Activated CD8-positive, alpha-beta memory T cell treated with anti-CD3 and anti-CD28 coated beads for 36 hours (primary cell): ENCODE measurements around the gene LTO1. TPM values are rescaled to one million over a fixed set of nuclear protein-coding genes. Genes with fewer than 3 reads are reported as not detected.
"Not testable (repeated sequence)": the region's sequence is repeated elsewhere in the genome, so short reads cannot be mapped to it uniquely, and the experiment has no call there.

Source experiments
- CTCF ChIA-PET: fragments of 350-600 bp; sonication (Branson Sonifier 250); formaldehyde crosslinking; loops from one replicate; lab custom pipeline; 2021; ENCODE audit warnings: antibody characterized with exemption; lab: Charles Lee
- POLR2A ChIA-PET: fragments of 350-600 bp; sonication (Branson Sonifier 250); formaldehyde crosslinking; loops from one replicate; lab custom pipeline; 2021; ENCODE audit warnings: antibody characterized with exemption; lab: Charles Lee
- total RNA-seq, 2 experiments: library from RNA; stranded (reverse); gene quantifications; one replicate each; pipeline ENCODE4 v1.2.3, GENCODE V29; 2021

LTO1 gene
- total RNA-seq, 2 experiments from 2014 or later = 23.6 to 24.8 TPM

DNA sequence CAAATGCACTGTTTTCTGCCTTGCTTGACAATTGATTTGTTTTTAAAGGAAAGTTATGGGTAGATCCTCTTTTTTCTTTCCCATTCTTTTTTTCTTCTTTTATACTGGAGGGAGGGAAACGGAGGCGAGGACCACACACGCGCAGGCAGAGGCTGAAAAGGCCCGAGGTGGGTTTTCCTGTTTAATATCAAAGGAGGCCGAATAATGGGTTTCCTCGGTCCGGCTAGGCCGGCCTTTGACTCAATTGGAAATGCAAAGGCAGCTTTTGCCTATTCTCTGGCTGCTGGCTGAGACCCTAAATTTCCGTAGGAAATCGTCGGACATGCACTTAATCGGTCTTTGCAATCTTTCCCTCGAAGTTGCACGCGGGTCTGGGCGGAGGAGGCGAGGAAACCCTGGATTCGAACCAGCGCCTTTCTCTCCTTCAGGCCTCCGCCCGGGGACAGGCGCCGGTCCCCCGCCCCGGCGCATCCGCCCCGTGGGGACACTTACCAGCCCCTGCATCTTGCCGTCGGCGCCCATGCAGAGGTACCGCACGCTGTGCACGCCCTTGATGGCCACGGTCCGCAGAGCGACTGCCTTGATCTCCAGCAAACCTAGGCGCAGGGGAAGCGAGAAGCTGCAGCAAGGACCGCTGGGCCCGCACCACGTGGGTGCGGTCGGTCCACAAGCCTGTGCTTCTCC is 27.8 kb upstream of the LTO1 start:
- CTCF ChIA-PET = interaction anchor here (0.6 kb wide), 1 partner anchor 1953 kb away, joined by 4 read pairs; no protein-coding TSS in a partner anchor
- POLR2A ChIA-PET = no interaction called here

DNA sequence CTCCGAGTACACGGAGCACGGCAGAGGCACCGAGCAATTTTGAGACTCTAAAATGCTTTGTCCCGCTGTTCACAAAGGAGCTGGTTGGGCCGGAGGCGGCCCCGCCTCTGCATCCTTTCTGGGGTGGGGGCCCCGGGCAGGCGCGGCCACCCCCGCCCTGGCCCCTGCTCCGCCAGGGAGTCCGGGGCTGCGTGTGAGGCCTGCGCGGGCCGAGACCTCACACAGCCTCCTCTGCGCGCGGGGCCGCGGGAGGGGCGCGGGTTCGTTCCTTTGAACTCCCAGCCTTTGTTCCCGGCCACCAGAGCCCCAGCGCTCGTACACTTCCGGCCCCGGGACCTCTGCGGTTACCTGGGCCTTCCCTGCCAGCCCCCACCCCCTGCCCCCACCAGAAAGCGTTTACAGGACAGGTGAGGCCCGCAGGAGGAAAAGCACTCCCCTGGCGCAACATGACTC is 27.1 kb upstream of the LTO1 start:
- ChIA-PET POLR2A (no interaction called here), CTCF (no interaction called here)

DNA sequence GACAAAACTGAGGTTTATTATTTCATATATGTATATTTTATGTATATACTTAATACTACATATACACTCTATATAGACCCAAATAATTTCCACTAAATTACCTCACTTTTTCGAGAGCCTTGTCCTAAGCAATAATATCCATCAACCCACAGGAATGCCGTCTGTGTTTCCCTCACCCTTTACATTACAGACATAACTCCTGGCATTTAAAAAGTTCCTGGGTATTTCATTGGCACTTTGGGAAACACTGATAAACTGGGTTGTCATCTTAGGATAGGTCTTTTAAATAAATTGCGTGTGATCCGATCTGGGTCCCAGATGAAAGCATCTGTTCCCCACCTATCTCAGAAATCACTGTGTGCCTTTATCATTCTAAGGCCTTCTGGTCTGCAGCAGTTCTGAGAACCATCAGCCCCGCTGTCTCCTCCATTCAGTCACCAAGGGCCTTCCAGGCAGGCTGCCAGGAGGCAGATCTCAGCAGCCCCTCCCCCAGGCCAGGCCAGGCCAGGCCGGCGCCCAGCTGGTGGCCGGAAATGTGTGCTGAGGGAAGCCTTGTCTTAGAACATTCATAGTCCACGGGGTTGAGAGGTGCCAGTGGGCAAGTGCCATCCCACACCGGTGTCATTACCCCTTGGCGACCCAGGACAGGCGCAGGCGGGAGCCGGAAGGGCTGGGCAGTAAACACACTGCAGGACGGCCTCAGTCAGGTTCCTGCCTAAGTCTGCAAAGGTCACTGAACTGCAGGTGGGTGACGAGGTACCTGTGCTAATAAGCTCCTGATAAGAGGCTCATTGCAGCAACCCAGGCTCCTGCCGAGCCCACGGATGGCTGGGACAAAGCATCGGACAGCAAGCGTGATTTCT is 25.4 kb upstream of the LTO1 start:
- ChIA-PET CTCF (no interaction called here), POLR2A (no interaction called here)

DNA sequence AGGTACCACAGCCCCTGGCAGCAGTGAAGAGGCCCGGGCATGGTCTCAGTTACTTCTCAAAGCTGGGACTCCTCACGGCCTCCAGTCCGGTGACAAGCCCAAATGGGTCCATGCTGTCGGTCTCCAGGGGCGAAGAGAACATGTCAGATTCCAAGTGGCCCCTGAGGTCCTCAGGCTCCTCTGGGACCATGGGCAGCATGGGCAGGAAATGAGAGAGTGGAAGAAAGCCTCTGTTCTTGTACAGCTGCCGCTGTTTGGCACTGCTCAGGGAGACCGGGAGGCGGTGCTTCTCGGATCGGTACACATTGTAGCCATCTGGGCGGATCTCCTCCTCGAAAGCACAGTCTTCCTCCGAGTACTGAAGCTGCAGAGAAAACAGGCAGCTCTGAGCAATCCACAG is 24.1 kb upstream of the LTO1 start:
- ChIA-PET POLR2A (no interaction called here), CTCF (no interaction called here)

DNA sequence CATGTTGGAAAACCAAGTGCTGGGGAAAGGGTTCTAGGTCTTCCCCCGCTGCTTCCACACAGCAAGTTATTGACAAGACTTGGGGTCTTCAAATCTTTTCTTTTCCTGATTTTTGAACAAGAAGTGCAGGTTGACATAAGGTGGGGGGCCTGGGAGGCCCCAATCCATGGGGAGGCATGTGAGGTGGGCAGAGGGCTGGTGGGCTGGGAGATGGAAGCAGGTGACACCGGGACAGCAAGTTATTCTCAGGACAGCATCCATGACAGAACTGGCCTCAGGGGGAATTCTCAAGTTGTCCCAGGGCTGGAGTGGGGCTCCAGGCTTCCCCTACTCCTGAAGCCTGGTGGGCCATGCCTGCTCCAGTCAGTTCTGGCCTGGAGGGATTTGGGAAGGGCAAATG is 23.2 kb upstream of the LTO1 start:
- ChIA-PET POLR2A (no interaction called here), CTCF (no interaction called here)

DNA sequence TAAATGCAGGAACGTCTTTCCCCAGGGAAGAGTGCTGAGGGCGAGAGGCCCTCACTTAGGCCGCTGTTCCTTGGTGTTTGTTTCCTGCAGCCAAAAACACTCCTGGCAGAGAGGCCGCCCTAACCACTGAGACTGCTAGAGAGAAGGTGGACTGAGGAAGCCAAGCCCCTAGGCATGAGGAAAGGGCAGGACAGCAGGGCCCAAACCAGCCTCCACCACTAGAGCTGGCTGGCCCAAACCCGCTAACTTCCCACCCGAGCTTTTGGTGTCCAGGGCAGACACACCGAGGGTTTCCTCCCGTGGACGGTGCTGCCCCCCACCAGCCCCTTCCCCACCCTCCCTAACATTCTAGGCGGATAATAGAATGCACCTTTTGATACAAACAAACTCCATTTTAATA is 22.7 kb upstream of the LTO1 start:
- POLR2A ChIA-PET = no interaction called here
- CTCF ChIA-PET = no interaction called here

DNA sequence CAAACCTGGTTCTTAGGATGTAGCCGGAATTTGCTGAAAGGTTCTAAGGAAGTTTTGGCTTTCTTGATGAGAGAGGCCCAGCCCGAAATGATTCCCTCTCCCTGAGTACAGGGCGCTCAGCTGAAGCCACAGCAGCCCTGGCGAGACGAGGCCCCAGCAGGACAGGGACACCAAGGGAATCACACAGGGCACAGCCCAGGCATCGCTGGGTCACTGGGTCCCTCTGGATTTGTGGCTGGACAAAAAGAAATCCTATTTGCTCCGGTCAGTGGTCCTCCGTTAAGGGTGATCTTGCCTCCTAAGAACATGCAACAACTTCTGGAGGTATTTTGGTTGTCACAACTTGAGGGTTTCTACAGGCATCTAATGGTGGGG is 22.3 kb upstream of the LTO1 start:
- POLR2A ChIA-PET = no interaction called here
- CTCF ChIA-PET = no interaction called here

DNA sequence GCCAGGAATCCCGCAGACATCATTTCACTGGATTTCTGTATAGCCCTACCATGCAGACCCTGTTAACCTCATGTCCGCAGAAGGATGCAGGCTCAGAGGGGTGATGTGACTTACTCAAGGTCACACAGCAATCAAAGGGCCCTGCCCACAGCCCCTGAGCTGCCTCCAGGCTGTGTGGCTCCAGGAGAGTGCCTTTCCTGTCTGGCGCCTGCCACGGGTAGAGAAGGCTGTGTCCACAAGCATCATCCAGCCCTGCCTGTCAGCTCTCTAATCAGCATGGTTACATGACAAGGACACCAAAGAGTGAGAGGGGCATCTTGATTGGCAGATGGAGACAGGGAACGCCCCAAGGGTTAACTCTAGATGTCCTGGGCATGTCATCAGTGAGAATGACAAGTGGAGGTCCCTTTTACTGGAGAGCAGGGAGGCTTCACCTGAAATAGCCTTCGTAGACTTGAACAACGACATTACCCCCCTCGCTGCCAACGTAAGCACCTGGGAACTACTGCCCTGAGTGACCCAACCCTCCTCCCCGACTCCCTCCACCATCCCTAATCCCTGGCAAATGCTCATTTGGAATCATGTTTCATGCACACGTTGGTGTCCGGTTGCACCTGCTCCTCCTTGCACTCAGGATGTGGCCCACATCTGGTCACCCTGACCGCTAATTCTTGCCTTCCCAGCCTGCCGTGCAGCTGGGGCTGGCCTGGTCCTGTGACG is 21.8 kb upstream of the LTO1 start:
- POLR2A ChIA-PET = interaction anchor here (0.7 kb wide), 1 partner anchor 328 kb away, joined by 6 read pairs; no protein-coding TSS in a partner anchor

DNA sequence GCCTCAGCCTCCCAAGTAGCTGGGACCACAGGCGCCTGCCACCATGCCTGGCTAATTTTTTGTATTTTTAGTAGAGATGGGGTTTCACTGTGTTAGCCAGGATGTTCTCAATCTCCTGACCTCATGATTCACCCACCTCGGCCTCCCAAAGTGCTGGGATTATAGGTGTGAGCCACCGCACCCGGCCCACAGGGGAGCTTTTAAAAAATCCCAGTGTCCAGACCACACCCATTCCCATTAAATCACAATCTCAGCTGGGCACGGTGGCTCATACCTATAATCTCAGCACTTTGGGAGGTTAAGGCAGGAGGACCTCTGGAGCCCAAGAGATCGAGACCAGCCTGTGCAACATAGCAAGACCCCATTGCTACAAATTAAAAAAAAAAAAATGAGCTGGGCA is 20.8 kb upstream of the LTO1 start:
- POLR2A ChIA-PET = interaction anchor here (0.7 kb wide), 1 partner anchor 327 kb away, joined by 6 read pairs; no protein-coding TSS in a partner anchor
- CTCF ChIA-PET = interaction anchor here (0.7 to 1.3 kb wide), 3 partner anchors 9 to 1535 kb away, joined by 3 read pairs; no protein-coding TSS in a partner anchor

More for the DNA sequence above, 21.8 kb upstream of the LTO1 start:
- CTCF ChIA-PET = interaction anchor here (1.3 kb wide), 1 partner anchor 145 kb away, joined by 3 read pairs; no protein-coding TSS in a partner anchor

DNA sequence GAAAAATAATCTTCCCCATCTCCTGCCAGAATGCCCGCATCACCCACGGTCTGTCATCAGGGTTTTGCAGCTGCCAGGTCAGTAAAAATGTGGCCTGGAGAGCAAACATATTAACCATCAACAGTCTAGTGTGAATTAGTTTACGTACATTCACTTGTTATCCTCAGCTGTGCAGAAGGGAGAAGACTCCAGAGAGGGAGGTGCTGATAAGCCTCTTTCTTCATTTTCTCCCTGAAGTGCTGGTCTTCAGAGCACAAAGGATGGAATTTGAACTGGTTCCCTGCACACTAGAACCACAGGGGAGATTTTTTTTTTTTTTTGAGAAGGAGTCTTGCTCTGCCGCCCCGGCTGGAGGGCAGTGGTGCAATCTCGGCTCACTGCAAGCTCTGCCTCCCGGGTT is 20.4 kb upstream of the LTO1 start:
- ChIA-PET CTCF (interaction anchor here (0.7 to 1.3 kb wide), 3 partner anchors 9 to 1535 kb away, joined by 3 read pairs; no protein-coding TSS in a partner anchor), POLR2A (no interaction called here)

DNA sequence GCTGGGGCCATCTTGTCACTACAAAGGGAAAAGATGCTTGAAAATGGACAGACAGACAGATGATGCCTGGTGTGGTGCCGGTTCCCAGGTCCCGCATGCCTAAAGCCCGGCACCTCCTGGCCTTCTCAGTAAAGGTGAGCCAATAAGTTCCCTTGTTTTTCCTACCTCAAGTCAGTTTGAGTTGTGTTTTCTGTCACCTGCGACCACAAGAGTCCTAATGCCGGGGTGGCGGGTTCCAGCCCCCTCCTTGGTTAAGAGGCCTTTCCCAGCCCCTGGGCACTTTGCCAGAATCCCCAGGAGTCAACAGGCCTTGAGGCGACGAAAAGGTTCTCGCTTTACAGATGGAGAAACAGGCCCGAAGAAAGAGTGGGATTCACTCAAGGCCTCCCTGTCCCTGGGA is 19.6 kb upstream of the LTO1 start:
- ChIA-PET CTCF (no interaction called here), POLR2A (no interaction called here)

DNA sequence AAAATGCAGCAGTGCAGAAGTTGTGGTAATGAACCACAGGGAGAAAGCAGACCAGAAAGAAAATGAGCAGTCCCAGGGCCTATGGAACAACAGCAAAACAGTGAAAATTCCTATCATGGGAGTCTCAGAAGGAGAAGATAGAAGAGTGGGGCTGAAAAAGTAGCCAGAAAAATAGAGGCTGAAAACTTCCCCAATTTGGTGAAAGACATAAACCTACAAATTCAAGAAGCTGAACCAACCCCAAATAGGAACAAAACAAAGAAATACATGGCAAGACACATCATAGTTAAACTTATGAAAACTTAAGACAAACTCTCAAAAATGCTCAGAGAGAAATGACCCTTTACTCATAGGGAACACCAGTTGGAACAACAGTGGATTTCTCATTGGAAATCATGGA is 17.3 kb upstream of the LTO1 start:
- ChIA-PET POLR2A (no interaction called here), CTCF (no interaction called here)

DNA sequence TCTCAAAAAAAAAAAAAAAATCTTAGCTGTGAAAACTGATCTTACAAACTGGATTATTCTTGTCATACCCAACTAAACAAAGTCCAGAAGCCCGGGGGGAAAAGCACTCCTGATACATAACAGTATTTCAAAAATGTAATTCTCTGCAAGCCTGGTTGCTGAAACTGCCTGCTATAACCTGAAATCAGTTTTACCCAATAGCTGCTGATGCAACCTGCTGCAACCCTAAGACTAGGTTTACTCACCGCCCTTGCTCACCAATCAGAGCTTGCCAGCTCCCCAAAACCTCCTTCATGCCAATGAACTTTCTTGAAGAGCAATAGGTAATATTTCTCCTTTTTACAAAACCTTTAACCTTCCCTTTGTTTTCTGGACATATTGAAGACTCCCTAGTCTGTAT is 16.3 kb upstream of the LTO1 start:
- POLR2A ChIA-PET = no interaction called here
- CTCF ChIA-PET = no interaction called here

DNA sequence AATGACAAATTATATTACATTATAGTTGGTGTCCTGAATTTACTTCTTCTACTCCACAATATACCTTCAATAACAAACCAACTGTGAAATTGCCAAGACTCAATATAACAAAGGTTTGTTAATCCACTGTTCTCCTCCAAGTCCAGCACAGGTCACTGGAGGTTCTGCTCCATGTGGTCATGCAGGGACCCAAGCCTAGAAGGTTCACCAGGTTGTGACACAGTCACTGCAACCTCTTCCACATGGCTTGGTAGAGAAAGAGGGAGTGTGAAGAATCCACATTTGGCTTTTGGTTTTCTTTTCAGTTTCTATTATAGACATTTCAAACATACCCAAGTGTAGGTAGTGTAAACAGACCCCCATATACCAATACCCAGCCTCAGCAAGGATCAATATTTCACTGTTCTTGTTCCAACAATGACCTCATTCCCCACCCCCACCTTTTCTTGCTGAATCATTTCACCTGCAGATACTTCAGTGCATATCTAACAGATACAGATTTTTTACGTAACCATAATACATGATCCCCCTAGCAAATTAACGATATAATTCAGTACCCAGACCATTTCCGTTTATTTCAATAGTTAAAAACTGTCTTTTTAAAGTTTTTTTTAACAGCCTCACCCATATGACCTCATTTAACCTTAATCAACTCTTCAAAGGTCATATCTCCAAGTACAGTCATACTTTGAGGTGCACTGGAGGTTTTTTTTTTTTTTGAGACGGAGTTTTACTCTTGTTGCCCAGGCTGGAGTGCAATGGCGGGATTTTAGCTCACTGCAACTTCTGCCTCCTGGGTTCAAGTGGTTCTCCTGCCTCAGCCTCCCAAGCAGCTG is 14.5 kb upstream of the LTO1 start:
- ChIA-PET POLR2A (no interaction called here), CTCF (no interaction called here)

DNA sequence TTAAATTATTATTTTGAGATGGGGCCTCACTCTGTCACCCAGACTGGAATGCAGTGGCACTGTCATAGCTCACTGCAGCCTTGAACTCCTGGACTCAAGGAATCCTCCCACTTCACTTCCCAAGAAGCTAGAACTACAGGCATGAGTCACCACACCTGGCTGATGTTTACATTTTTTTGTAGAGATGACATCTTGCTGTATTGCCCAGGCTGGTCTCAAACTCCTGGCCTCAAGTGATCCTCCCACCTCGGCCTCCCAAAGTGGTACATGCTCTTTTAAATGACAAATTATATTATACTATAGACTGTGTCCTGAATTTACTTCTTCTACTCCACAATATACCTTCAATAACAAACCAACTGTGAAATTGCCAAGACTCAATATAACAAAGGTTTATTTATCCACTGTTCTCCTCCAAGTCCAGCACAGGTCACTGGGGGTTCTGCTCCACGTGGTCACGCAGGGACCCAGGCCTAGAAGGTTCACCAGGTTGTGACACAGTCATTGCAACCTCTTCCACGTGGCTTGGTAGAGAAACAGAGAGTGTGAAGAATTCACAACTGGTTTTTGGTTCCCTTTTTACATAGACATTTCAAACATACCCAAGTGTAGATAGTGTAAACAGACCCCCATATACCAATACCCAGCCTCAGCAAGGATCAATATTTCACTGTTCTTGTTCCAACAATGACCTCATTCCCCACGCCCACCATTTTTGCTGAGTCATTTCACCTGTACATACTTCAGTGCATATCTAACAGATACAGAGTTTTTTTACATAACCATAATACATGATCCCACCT is 13.0 kb upstream of the LTO1 start:
- CTCF ChIA-PET, POLR2A ChIA-PET: not testable (repeated sequence)

DNA sequence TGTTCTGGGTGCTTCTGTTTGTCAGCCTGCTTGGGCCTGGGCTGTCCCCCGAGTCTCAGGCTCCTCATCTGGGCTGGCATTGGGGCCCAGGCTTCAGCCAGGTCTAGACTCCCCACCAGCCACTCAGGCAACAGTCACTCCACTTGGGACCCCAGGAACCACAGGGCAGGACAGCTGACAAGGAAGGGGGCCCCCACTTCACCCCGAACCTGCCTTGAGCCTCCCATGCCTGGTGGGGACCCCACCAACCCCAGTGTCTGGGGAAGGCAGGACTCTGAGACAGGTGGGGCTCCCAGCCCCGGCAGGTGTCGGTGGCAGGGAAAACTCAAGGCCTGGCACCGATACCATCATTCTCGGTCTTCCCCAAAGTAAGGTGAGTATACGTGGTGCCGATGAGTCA is 11.7 kb upstream of the LTO1 start:
- POLR2A ChIA-PET = no interaction called here
- CTCF ChIA-PET = interaction anchor here (1.1 to 1.7 kb wide), 3 partner anchors 194 to 226 kb away, joined by 3 to 4 read pairs (median 3); no protein-coding TSS in a partner anchor

DNA sequence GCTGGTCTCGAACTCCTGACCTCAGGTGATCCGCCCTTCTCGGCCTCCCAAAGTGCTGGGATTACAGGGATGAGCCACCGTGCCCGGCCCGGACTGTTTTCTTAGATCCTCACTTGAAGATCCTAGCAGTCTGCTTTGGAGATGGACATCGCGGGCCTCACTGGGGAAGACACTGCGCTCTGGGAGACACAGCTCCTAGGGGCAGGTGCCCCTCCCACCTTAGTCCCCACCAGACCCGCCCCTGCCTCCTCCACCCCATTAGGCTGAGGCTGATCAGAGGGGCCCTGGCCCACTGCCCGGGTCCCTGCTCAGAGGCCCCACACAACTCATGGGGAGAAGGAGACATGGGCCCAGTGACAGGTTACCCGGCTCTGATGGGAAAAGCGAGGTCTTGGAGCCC is 11.3 kb upstream of the LTO1 start:
- ChIA-PET CTCF (interaction anchor here (0.6 to 1.7 kb wide), 11 partner anchors 20 to 1039 kb away, joined by 3 to 6 read pairs (median 3); no protein-coding TSS in a partner anchor), POLR2A (no interaction called here)

DNA sequence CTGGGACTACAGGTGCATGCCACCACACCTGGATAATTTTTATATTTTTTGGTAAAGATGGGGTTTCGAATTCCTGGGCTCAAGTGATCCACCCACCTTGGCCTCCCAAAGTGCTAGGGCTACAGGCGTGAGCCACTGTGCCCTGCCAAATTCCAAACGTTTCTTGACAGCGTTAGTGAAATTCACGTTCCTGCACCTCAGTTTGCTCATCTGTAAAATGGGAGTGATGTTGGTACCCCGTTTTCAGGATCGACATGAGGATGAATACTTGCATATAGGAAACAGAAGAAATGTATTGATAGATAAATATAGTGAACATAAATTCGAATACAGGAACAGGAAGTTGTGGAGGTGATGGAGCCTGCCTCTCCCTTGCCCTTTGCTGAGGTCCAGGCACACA is 10.2 kb upstream of the LTO1 start:
- POLR2A ChIA-PET = no interaction called here
- CTCF ChIA-PET = interaction anchor here (0.6 to 0.7 kb wide), 2 partner anchors 27 to 1483 kb away, joined by 3 read pairs; no protein-coding TSS in a partner anchor
